NCI-H1694 (cell line): ENCODE measurements around the gene ITGA3.
"Not testable (repeated sequence)": the region's sequence is repeated elsewhere in the genome, so short reads cannot be mapped to it uniquely, and the experiment has no call there.

ENCODE experiments used
- DNase-seq: peaks from one replicate; lab custom pipeline; 2025; lab: John Stamatoyannopoulos, UW

Gene ITGA3

DNA sequence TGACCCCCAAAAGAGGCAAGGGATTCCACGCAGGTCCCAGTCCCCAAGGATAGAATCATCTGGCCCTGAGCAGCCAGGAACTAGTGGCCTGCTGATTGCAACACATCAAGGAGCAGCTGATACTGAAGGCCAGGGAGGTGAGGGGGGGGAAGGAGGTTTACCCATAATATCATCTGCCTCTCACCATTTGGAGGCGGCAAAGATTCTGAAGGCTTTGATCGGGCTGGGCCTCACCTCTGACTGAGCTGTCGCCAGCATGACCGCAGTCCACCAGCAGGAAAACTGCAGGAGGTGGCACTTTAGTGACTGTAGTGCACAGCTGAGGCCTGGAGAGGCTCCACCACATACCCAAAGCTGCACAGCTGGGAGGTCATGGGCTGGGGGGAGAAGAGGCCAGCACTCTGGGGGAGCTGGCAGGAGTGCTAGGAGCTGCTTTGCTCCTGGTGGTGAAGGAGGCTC, 20.5 kb upstream of the ITGA3 start:
- DNase-seq: no peak

DNA sequence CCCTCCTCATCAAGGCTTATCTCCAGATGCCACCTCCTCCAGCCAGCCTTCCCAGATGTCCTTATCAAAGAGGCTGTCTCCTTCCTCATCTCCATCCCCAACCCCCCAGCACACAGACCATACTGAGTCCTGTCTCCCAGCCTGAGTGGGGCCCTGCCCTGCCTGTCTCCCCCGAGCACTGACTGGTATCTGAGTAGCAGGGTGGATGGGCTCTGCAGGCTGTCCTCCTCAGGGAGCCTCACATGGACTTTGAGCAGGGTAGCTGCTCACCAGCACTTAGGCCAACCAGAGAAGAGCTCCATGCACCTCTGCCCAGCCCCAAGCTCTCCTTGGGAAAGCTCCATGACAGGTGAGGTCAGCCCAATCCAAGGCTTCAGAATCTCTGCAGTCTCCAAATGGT, 20.0 kb upstream of the ITGA3 start:
- no peak for DNase-seq

DNA sequence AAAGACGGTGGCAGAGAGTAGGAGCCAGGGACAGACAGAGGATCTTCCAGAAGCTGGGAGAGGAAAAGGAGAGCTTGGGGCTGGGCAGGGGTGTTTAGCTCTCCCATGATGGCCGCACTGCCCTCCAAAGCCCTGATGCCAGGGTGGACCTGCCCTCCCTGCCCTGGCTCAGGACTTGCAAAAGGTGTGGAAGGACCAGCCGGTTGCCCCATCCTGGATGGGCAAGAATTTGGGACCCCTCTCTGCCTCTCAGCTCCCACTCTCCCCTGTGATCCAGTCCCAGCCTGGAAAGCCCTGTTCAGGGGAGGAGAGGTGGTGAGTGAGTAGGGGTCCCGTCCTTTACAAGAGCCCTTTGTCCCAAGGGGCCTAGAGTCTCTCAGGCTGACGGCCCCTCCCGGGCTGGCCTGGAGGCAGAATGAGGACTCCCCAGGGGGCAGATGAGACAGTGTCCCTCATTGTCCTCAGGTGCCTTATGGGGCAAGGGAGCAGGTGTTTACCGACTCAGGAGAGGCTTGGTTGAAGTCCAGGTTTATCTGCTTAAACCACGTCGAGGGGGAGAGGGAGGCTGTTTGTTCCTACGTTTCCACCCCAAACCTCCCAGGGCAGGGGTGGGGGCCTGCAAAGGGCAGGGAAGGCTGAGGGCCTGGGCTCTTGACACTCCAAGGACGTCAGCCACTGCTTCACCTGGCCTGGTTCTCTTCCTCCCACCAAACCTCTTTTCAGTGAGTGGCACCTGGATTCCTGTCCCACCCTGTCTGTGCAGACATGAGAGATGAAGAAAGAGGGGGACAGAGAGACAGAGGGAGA, 19.3 kb upstream of the ITGA3 start:
- no peak for DNase-seq

DNA sequence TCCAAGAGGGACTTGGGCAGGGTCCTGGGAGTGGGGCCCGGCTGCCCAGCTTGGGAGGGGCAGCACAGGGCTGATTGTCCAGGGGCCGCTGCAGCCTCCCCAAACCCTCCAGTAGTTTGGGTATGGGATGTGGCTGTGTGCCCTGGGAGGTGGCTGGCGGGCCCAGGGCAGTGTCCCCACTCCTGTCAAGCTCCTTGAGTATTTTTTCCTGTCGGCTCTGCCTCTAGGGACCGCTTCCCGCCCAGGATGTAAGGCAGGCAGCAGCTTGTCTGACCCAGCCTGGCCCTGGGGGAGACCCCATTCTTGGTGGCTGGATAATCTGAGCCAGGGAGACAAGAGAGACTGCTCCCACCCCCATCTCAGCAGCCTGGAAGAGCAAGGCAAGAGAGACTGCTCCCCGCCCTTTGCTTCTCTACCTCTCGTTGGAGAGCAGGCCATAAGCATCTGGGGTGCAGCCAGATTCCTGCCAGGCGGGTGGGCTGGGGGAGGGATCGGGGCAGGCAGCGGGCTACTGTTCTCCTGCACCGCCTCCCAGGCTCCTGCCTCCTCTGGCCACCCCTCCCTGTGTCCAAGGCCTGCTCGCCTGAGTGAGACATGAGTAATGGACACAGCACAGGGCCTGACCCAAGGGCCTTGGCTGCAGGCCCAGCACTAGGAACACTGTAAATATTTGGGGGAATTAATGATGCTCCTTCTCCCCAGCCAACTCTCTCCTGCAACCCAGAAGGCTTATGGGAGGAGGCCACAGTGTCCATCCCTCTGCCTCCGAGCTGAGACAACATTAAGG, 18.4 kb upstream of the ITGA3 start:
- DNase-seq: no peak

DNA sequence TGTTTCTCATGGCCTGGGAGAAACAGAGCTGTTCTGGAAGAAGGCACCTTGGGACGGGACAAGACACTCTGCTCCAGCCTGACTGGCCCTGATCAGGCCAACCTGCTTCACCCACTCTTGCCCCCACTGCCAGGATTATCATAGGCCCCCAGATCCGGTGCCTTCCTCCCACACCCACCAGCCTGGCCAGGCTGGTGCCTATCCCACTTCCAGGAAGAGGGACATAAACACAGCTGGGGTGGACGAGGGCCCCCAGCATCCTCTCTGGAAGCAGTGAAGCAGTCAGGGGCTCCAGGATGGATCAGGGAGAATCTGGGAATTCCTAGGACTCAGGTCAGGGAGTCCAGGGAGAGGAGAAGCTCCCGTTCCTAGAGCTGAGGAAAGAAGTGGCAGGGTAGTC, 16.9 kb upstream of the ITGA3 start:
- no peak for DNase-seq

DNA sequence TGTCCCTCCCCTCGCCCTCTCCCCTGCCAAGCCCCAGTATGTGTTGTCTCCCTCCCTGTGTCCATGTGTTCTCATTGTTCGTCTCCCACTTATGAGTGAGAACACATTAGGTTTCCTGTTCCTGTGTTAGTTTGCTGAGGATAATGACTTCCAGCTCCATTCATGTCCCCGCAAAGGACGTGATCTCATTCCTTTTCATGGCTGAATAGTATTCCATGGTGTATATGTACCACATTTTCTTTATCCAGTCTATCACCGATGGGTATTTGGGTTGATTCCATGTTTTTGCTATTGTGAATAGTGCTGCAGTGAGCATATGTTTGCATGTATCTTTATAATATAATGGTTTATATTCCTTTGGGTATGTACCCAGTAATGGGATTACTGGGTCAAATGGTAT, 15.4 kb upstream of the ITGA3 start:
- not testable (repeated sequence) for DNase-seq

DNA sequence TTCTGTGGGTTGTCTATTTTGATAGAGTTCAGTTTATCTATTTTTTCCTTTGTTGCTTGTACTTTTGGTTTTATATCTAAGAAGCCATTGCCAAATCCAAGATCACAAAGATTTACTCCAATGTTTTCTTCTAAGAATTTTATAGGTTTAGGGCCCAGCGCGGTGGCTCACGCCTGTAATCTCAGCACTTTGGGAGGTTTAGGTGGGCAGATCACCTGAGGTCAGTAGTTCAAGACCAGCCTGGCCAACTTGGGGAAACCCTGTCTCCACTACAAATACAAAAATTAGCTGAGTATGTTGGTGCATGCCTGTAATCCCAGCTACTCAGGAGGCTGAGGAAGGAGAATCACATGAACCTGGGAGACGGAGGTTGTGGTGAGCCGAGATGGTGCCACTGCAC, 13.7 kb upstream of the ITGA3 start:
- no peak for DNase-seq

DNA sequence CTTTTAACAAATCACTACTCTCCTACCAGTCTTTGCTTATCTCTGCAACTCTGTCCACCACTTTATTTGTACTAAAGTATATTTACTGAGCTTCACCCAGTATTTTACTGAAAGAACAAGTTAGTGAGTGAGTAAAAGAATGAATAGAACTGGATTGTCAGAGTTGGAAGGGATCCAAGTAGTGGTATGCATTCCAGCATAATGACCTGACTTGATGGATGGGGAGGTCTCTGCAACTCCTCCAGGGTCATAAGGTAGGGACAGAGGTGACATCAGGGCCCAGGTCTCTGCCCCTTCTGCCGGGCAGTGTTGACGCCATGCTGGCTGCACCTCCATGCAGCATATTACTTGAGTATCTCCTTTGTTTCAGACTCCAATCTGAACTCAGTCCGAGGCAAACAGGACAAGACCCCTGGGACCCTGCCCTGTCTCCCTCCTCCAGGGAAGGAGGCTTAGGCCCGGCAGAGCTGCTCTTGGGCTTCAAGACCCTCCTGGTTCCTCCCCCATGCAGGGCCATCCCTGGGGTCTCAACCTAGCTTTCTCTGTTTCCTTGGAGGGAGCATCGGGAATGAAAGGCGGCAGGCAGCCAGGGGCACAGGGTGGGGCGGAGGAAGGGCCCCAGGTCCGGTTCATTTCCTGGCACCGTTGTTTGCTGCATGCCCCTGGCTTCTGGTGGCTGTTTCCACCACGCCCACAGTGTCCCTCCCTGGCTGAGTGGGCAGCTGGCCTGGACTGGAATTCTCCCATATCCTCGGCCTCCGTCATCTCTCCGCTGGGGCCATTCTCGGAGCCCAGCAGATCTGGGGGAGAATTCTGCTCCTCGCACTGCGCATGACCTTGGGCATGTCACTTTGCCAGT, 12.4 kb upstream of the ITGA3 start:
- no peak for DNase-seq

DNA sequence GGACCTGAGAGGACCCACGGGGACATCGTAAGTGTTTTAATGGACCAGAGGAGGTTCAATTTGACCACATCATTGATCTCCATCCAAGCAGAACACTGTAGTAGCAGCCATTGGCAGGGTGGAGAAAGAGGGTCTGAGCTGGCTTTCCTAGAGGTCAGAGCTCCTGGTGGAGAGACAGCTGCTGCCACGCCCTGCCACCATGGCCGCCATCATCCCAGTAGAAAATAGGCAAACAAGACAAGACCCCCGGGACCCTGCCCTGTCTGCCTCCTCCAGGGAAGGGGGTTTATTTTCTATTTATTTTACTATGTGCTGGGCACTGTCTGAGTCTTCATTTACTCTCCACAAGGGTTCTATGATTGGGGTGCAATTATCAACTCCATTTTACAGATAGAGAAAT, 11.4 kb upstream of the ITGA3 start:
- no peak for DNase-seq

DNA sequence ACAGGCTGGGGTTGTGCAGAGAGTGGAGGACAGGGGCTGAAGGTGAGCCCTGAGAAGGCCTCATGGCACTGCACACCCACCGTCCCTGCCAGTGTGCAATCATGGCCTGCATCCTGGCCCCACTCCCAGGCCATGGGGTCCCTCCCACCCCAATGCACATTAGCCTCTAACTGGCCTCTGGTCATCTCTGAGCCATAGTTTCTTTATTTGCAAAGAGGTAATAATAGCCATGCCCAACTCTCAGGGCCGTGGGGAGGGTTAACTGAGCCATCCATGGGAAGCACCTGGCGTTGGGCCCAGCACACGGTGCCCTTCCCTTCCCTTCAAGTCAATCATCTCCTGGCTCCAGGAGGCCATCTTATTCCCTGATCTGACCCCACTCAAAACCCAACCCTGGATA, 10.8 kb upstream of the ITGA3 start:
- no peak for DNase-seq

DNA sequence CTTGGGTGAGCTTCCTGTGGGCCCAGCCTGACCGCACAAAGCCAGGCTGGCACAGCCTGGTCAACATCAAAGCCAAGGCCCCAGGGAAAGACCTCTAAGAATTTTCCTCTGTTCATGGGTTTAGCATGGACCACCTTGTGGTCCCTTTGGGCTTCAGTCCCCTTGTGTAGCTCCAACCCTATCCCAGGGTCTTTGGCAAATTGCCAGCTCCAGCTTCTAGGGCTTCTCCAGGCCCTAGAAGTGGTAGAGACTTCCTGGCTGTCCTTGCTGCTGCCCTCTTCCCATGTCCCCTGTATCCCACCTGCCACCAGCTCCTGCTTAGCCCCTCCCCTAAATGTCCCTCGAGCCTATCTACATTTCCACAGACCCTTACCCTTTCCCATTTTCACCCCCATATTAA, 9.7 kb upstream of the ITGA3 start:
- no peak for DNase-seq

DNA sequence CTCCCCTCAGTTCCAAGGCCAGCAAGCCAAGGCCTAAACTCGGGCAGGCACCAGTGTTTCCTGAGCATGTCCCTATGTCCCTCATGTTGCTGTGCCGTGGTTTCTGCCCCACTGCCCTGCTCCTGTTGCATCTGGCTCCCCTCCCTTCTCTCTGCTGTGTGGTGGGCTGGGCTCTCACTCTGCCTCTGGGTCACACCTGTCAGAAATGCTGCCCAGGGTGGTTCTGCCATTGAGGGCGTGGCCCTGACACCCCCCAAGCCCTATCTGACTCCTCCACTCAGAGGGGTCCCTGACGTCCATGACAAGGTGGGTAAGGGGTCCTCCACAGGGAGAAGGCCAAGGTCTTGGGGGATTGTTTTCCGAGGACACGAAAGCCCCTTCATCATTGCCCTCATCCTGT, 9.2 kb upstream of the ITGA3 start:
- DNase-seq: no peak

DNA sequence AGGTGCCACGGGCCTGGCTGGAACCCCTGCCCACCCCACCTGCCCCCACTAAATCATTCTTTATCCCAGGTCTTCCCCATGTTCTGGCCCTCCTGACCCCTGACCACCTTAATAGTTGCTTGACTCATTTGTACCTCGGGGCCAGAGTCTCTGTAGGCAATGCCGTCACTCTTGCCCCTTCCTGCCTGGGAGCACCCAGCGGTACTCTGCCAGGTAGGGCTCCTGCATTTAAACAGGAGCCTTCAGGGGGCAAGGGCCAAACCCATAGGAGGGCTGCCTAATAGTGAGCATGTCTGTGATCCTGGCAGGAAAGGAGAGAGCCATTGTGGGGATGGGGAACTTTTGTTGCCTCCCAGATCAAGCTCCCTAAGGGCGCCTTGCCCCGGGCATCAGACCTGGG, 8.8 kb upstream of the ITGA3 start:
- DNase-seq: no peak

DNA sequence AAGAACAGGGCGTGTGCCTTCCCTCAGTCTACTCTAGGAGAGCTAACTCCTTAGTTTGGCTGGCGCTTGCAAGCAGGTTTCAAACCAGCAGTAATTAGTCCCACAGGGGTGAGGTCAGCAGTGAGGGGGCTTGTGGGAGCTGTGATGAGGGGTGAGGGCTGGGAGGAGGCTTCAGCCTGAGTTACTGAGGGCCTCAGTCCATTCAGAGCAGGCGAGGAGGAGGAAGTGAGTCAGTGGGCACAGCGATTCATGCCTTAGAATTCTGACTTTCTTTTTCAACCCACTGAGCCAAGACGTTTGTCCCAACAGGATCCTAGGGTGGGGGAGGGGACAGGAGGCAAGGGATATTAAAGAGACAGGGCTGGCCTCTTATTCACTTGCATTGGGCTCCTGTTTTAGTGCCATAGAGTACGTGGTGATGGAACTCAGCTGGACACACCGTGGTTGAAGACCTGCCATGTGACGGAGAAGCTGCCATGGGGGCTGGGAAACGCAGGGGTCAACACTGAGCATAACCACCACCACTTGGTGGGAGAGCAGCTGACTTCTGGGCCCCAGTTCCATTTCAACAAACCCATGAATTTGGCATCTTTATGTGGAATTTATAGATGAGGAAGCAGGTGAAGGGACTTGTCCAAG, 8.3 kb upstream of the ITGA3 start:
- DNase-seq: no peak

DNA sequence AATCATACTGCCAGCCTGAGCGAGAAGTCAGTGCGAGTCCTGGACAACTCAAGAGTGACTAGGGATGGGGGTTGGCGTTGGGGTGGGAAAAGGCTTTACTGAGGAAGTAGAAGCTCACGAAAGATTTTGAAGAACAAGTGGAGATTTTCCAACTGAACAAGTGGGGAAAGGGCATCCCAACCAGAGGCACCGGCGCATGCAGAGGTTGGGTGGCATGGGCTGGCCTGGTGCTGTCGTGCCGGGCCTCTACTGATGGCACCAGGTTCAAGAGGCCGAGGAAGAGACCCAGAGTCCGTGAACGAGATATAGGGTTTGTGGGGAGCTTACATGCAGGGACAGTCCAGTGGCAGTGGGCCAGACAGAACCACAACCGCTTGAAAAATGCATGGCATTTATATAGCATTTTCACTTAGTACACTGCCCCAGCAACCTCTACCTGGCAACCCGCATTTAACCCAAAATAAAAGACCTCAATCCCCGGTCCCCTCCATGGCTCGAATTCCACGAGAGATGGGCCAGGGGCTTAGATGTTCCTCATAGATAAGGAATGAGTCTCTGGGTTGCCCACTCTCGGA, 7.7 kb upstream of the ITGA3 start:
- no peak for DNase-seq

DNA sequence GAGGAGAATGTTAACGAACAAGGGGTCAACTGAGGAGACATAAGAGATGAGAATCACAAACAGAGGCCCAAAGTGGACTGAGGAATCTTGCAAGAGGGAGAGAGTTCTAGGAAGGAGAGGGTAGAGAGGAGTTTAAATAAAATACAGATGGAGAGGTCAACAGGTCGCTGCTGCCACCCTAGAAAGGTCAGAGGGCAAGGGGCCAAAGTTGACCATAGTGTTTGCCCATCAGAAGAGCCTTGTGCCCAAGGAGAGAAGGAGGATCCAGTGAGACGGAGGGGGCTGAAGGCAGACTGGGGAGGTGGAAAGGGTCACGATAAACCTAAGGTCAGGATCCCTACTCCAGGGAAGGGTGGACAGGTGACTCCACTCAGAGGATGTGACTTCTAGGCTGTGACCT, 6.9 kb upstream of the ITGA3 start:
- DNase-seq: no peak

DNA sequence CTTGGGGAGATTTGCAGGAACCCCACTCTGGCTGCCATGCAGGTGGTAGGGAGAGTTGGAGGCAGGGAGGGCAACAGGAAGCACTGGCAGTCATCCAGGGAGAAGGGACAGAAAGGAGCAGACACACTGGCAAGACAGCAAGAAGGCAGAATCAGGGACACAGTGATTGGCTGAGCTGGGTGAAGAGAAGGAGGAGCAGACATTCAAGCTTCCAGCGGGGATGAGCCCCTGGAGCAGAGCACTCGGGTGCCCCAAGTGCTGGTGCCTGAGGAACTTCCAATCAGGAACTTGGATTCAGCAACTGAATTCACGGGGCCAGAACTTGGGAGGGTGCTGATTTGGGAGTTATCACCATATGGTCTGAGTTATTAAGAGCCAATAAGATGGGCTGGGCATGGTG, 6.3 kb upstream of the ITGA3 start:
- DNase-seq: no peak

DNA sequence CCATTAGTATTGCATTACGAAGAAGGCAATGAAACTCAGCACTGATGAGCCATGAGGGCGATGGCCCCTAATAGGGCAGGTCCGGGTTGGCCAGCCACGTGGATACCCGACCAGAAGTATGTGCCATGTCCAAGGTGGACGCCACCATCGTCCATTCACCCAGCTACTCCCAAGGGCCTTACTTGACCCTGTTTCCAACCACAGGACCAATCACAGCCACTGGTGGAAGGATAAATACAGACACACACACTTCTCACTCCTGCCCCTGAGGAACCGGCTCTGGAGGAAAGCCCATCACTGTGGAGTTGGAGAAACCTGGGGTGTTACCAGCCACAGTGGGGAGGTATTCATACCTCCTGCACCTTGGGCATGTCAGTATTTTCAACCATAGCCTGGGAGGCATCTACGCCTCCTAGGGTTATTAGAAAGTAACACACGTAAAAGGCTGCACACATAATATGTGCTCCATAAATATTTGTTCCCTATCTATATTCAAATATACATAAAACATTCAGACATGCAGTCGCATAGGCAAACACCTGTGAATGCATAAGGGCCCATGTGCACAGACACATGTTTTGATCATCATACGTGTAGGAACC, 5.4 kb upstream of the ITGA3 start:
- DNase-seq: no peak

DNA sequence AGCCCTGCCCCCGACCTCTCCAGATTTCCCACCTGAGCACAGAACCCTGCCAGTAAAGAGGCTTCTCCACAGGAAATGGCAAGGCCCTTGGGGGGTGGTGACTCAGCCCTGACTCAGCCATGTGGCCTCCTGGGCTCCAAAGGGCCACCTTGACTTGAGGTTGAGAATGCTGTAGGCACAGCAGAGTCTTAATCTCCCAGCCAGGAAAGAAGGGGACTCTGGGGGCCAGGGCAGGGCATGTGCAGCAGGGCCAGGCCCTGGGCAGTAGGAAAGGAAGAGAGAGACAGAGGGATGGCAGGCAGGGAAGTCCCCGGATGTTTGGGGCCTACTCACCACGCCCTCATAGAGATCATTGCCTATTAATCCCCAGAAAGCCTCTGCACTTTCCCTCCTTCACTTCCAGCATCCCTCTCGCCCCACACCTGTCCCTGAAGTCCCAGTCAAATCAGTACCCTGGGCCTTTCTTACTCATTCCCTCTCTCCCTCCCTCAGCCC, 4.8 kb upstream of the ITGA3 start:
- DNase-seq: no peak

DNA sequence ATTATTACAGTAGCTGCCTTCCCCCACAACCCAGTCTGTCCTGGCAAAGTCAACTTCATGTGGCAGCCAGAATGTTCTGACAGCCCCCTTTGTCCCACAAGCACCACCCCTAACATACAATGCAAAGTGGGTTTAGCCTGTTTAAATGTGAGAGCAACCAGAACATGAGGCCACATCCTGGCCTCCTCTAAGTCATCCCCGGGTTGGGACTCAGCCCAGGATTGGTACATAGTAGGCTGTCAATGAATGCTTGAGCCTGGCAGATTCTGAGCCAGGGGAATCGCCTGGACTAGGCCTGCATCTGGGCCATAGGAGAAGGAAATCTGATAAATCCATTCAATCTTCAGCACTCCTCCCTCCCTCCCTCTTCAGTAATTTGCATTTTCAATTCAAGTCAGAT, 4.3 kb upstream of the ITGA3 start:
- no peak for DNase-seq

DNA sequence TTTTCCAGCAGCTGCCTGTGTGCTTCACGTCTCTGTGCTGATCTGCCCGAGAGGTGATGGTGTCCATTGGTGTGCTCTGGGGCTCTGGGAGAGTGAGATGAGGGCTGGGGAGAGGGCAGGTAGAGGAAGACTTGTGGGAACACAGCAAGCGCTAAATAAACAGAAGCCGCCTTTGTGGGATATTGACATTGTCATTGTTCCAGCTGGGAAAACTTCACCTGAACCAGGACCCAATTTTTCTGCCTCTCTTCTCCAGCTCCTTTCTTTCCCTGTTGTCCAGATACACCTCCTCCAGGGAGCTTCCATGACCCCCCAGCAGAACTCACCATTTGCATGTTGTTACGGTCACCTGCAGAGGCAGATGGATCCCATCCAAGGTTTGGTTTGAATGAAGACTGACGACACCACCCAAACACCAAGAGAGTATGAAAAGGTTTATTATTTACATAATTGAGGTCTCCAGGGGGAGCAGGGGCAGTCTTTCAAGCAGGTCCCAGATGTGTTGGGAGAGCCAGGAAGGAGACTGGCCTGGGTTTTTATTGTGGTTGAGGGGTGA, 3.6 kb upstream of the ITGA3 start:
- DNase-seq: no peak
